Measurements from ENCODE around the gene CLTCL1.

CLTCL1 gene

DNA sequence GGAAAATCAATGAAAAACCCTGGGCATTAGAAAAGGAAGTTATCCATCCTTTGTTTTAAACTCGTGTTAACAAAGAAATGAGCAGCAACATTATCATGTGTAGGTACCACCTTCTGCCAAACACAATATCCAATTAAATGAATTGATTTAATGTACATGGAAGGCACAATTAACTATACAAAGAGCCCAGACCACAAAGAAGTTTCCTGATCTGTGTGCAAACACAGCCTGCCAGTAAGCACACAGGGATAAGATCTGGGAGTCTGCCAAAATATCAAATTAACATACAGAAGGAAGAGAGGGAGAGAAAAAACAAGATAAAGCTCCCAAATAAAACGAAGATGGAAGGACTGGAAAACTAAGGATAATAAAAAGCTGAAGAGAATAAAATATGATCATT is 58.9 kb downstream of the CLTCL1 start:
- TF ChIP-seq, protein P1, sequence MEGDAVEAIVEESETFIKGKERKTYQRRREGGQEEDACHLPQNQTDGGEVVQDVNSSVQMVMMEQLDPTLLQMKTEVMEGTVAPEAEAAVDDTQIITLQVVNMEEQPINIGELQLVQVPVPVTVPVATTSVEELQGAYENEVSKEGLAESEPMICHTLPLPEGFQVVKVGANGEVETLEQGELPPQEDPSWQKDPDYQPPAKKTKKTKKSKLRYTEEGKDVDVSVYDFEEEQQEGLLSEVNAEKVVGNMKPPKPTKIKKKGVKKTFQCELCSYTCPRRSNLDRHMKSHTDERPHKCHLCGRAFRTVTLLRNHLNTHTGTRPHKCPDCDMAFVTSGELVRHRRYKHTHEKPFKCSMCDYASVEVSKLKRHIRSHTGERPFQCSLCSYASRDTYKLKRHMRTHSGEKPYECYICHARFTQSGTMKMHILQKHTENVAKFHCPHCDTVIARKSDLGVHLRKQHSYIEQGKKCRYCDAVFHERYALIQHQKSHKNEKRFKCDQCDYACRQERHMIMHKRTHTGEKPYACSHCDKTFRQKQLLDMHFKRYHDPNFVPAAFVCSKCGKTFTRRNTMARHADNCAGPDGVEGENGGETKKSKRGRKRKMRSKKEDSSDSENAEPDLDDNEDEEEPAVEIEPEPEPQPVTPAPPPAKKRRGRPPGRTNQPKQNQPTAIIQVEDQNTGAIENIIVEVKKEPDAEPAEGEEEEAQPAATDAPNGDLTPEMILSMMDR (conservative IDR thresholded peaks at IDR 0.05; ENCODE audit: low read depth, low read length): no peak
- no peak for DNase-seq (ENCODE audit: low read depth)
- no peak overlapping the region for H3K4me3 ChIP-seq (ENCODE audit: low read length)

DNA sequence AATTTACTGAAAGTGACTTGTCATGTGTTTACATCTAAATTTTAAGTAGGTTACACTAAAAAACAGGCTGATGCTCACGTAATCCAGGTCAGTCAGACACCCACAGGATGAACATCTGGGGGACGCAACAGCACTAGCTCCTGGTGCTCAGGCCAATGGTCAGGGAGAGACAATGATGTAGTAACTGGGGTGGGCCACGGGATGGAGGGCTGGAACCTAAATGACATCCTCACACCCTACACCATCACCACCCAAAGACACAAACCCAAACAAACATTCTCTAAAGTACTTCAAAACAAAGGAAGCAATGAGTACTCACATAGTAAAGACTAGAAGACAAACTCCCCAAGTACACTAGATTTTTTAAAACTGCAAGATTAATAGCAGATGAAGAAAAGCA is 59.5 kb downstream of the CLTCL1 start:
- TF ChIP-seq, protein P1 (conservative IDR thresholded peaks at IDR 0.05; ENCODE audit: low read depth, low read length): no peak
- no peak overlapping the region for H3K4me3 ChIP-seq (ENCODE audit: low read length)
- no peak for DNase-seq (ENCODE audit: low read depth)

DNA sequence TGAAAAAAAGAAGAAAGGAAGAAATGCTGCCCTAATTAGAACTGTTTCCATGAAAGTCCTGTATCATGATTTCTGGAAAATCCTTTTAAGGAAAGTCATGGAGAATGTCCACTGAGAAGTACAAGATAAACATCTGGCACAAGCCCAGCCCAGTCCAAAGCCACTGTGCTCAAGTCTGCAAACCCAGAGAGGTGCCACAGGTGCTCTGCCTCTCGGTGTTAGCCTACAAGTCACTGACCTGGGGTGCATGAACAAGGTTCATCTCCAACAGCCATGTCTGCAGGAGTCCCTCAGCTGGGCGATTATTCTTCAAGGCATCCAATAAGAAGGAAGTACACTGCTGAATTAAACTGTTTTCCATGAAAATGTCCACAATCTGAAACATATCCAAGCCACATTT is 61.9 kb downstream of the CLTCL1 start:
- TF ChIP-seq, protein P1 (conservative IDR thresholded peaks at IDR 0.05; ENCODE audit: low read depth, low read length): no peak
- no peak overlapping the region for H3K4me3 ChIP-seq (ENCODE audit: low read length)

DNA sequence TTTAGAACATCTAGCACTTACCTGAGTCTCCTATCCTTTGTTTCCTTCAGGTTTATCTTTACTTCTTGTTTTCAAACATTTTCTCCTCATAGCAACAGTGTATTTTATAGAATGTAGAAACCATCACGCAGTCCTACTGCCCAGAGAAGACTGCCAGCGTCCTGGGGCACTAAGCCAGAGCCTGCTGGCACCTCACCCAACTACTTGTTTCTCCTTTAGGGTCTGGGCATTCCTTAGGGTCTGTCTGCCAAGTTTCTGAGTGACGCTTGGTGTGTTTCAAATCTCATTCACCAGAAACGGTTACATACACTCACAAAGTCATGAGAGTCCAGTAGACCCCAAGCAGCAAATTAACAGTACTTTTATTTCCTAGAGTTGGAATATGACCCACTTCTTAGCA is 63.3 kb downstream of the CLTCL1 start:
- TF ChIP-seq, protein P1 (conservative IDR thresholded peaks at IDR 0.05; ENCODE audit: low read depth, low read length): no peak
- no peak overlapping the region for H3K4me3 ChIP-seq (ENCODE audit: low read length)
- DNase-seq (ENCODE audit: low read depth): no peak

More for the DNA sequence above, 61.9 kb downstream of the CLTCL1 start:
- DNase-seq (ENCODE audit: low read depth): no peak

DNA sequence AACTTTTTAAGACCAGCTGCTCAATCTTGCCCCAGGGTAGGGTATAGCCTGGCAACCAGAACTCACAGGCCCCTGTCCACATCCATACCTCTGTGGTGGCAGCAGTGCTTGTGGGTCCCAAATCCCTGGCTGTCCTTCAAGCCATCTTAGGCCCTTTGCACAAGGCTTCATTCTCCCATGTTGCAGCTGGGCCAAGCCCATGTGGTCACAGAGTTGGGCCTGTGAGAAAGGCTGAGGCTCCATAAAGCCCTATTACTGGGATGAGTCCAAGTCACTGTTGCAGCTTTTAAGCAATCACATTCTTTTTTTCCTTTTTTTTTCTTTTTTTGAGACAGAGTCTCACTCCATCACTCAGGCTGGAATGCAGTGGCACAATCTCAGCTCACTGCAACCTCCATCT is 65.1 kb downstream of the CLTCL1 start:
- no peak overlapping the region for H3K4me3 ChIP-seq (ENCODE audit: low read length)
- DNase-seq (ENCODE audit: low read depth): no peak
- TF ChIP-seq, protein P1 (conservative IDR thresholded peaks at IDR 0.05; ENCODE audit: low read depth, low read length): no peak

DNA sequence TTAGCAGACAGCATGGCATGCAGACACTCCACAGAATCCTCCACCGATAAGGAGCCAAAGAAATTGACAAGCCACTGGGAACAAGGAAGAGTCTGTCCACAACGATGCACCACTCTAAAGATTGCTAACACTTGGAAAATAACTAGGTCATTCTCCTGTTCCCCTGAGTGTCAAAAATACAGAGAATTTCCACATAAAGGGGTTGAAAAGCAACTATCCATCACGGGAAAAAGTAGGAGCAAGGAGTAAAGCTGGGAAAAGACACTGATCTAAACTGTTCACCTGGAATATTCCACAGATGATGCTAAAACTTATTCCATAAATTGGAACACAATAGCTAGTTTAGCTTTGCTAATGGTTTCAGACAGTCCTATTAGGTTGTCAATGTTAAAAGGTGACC is 66.0 kb downstream of the CLTCL1 start:
- no peak overlapping the region for H3K4me3 ChIP-seq (ENCODE audit: low read length)
- DNase-seq (ENCODE audit: low read depth): no peak
- TF ChIP-seq, protein P1 (conservative IDR thresholded peaks at IDR 0.05; ENCODE audit: low read depth, low read length): no peak

DNA sequence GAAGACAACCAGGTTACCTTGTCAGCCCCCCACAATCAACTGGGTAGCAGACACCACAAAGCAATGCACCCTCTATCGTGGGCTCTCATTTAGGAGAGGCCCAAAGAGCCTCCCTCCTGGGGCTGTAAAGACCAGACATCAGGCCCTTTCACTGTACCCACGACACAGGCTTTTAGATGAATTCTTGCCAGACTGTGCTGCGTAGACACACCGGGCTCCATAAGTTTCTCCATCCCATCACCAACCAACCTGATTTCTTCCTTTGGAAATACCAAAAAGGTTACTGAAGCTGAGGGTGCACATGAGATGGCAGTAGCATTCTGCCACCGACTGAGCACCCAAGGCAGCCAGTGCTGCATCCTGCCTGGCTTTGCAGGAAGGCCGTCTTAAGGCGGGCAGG is 66.5 kb downstream of the CLTCL1 start:
- TF ChIP-seq, protein P1 (conservative IDR thresholded peaks at IDR 0.05; ENCODE audit: low read depth, low read length): no peak

More for the DNA sequence above, 66.5 kb downstream of the CLTCL1 start:
- no peak for DNase-seq (ENCODE audit: low read depth)
- no peak overlapping the region for H3K4me3 ChIP-seq (ENCODE audit: low read length)
